NCI-H69 (cell line): ENCODE results near the gene CNIH3.

Experiments
- DNase-seq: peaks from one replicate; lab custom pipeline; 2025; lab: John Stamatoyannopoulos, UW

CNIH3 gene

GRCh38 chr1:224722838-224723237, 106.7 kb downstream of the CNIH3 start:
- no peak for DNase-seq

- DNase-seq: no peak
Measured at GRCh38 chr1:224724566-224724965, 108.4 kb downstream of the CNIH3 start.

DNA sequence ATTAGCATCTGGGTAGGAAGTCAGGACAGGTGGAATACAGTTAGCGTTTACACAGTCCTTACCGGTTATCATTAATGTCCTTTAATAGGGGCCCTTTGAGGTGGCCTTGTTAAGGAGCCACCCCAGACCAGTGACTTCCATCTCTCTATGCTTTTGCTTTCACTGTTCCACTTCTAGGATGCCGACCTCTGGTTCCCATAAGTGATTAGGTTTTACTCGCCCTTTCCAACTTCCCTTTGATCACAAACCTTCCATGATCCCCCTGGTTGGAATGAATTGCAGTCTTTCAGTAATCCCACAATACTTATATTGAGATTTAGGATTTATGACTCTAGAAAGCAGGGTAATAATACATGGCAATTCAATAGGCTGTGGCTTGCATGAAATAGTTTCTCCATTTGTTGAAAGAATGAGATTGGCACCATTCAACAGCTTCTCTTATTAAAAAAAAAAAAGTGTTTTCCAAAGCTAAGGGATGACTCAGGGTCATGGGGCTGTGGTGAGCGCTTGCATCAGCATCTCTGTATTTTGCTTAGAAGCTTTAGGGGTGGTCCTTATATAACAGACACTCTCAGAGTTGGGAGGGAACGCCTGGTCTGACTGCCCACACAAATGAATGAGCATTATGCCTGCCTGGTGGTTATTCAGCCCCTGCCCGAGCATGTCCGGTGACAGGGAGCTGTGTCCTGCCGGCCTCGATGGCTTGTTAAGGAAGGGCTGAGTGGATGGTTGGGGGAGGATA, 110.5 kb downstream of the CNIH3 start:
- no peak for DNase-seq

- DNase-seq: no peak
Measured at GRCh38 chr1:224727351-224728289, 111.5 kb downstream of the CNIH3 start.

DNA sequence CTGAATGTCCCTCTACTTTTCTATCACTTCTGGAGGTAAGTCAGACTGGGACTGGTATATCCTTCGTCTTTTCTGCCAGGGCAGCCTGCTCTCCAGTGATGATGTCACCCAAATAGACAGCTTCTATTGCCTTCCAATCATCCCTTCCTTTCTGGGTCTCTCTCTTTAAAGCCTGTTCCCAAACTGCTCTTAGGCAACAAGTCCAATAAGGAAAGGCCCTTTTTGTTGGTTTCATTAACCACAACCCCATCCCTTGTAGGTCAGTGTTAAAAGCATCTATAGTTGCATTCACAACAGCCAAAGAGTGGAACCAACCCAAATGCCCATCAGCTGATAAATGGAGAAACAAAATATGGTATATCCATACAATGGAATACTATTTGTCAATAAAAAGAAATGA, 114.4 kb downstream of the CNIH3 start:
- DNase-seq: no peak

GRCh38 chr1:224730965-224731364, 114.8 kb downstream of the CNIH3 start:
- no peak for DNase-seq

GRCh38 chr1:224731633-224732032, 115.5 kb downstream of the CNIH3 start:
- DNase-seq: no peak

DNA sequence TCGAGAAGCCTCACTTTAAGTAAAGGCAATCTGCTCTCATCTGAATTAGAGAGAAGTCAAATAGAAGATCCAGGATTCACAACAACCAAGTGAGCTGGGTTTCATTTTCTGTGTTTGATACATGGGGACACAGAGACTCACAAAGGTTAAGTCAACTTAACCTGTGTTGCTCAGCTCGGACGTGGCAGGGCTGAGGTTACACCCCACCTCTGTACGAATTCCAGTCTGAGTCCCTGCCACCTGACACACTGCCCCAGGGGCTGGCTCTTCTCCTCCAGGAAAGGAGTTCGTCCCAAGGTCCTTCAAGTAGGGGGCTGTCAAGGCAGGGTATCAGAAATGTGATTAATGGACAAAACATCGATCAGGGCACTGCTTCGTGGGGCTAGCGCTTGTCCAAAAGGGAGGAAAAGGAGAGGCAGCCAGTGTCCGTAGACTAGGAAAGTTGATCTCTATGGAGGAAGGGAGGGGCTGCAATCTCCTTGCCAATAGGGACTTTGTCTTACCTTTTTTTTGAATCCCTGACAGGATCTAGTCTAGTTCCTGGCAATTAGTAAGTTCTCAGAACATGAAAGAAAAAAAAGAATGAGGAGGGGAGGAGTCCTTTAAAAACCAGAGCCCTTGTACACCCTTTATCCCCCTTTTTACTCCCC, 116.4 kb downstream of the CNIH3 start:
- no peak for DNase-seq

- DNase-seq: no peak
Measured at GRCh38 chr1:224733027-224733911, 117.2 kb downstream of the CNIH3 start.

GRCh38 chr1:224734261-224734935, 118.3 kb downstream of the CNIH3 start:
- DNase-seq: no peak

DNA sequence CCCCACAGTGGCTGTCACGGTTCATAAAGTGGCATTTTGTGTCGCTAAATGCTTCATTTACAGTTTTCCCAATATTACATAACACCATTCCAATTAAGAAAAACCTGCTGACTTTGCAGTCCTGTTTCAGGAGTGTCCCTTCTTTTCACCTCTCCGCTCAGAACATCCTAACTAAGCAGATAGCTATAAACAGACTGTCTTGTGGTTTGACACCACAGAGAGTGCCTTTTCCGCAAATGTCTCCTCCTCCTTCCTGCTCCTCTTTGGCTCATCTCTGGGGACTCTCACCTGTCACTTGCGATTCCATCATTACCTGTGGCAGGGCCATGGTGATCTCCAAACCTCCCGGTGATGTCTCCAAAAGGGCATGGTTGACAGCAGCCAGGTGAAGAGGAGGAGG, 119.0 kb downstream of the CNIH3 start:
- DNase-seq: no peak

- DNase-seq: no peak
Measured at GRCh38 chr1:224736619-224737352, 120.7 kb downstream of the CNIH3 start.

DNA sequence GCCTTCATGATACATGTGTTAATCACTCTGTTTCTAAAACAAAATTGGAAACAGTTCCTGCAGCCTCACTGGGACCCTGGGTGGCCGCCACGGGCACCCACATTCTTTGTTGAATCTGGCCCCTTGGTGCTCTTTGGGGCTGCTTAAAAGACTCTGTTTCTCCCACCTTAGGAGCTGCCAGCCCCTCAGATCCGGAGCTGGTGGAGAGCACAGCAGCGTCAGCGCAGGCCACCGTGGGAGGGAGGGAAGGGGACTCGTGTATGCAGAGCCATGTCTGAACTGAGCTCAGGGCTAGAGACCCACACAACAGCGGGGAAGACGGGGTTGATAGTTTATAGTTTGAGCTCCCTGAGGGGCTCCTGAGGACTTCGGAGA, 121.2 kb downstream of the CNIH3 start:
- no peak for DNase-seq

- no peak for DNase-seq
Measured at GRCh38 chr1:224739303-224739996, 123.3 kb downstream of the CNIH3 start.

DNA sequence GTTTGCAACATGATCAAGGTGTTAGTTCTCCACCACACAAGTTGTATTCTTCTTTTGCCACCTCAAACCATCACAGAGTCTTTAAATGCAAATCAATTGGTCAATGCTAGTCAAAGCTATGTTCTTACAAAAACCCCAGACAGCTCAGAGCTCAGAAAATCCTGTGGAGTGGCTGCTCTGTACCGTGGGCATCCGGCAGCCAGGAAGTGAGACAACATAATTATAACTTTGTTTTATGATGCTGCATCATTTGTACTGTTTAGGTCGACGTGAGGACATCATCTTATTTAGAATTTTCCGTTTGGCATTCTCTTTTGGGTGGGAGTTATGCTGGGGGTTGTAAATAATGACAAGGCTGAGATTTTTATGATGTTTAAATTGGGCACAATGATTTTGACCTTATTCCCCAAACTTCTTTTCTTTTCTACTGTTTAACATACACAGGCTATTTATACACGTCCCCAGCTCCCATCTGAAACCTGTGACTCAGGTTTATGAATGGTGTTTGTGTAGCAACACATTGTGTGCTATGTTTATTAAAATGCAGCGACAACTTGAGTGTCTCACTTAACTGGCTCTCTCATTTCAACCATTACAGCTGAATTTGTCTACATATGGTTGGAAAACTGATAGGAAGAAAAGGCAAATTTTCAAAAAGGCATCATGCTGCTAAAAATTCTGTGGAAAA, 124.0 kb downstream of the CNIH3 start:
- no peak for DNase-seq

DNA sequence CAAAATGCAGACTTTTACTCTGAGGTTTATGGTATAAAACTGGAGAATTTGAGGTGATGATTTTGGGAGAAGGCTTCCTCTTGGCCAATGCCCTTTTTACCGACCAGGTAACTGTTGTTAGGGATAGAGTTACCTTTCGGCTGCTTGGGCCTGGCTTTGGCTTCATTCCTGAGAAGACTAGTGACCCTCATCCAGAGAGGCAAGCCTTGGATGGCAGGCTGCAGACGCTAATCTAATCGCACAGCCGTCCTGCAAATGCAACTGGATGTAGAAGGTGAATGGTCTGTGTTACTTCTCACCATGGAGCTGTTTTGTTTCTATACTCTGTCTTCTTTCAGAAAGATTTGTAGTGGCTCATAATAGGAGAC, 124.6 kb downstream of the CNIH3 start:
- DNase-seq: no peak

DNA sequence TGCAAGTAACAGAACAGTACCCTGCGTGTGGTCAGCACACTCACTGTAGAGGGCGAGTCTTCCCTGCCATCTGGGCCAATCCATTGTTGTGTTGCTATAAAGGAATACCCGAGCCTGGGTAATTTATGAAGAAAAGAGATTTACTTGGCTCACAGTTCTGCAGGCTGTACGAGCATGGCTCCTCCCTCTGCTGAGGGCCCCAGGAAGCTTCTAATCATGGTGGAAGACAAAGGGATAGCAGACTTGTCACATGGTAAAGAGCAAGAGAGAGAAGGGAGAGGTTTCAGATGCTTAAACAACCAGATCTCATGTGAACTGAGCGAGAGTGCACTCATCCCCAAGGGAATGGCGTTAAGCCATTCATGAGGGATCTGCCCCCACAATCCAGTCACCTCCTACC, 126.2 kb downstream of the CNIH3 start:
- no peak for DNase-seq

DNA sequence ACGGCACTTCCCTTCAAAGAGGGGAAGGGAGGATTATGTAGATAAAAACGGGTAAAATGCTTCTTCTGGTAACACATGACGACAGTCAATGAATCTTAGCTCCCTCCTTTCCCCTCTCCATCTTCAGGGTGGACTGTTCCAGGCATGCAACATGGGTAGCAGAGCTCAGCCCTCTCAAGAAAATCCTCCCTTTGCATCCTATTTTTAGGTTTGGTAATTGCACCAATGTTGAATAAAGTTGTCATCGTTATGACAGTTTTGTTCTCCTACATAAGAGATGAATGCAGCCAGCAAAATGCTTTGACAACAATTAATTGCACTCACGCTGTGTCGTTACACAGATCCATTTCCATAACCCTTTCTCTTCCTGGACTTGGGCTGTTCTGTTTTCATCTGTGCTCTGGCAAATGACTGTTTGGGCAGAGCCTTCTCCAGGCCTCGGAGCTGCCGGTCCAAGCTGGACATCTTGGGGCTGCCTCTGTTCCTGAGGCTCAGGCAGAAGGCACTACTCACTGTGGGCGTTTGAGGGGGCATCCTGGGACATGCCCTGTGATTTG, 127.6 kb downstream of the CNIH3 start:
- peak; percentile 25 for DNase-seq

- DNase-seq: no peak
Measured at GRCh38 chr1:224744521-224744920, 128.4 kb downstream of the CNIH3 start.
